Limb (tissue), 2 donors: ENCODE measurements around the gene KCNB1.
"Not testable (repeated sequence)": the region's sequence is repeated elsewhere in the genome, so short reads cannot be mapped to it uniquely, and the experiment has no call there.

ENCODE experiments used
- DNase-seq, 2 donors: peaks; one replicate each; pipeline ENCODE4 v3.0.0-alpha.2; 2016; ENCODE audit errors: extremely low spot score in 2 of 2

KCNB1 gene

DNA sequence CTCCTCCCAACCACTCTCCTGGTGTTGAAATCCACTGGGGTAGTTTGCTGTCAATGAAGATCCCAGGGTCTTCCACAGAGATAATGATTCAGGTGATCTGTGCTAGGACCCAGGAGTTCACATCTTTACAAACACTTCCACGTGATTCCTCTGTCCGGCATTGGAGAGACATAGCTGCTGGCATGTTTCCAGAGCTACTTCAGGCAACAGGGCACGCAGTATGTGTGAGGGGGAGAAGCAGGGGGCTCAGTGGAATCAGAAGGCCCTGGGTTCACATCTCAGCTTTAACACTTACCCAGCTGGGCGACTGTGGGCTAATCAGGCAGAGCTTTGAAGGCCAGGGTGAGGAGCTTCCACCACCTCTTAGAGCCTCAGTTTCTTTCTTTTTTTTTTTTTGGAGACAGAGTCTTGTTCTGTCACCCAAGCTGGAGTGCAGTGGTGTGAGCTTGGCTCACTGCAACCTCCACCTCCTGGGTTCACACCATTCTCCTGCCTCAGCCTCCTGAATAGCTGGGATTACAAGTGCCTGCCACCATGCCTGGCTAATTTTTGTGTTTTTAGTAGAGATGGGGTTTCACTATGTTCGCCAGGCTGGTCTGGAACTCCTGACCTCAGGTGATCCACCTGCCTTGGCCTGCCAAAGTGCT, 72.4 kb downstream of the KCNB1 start:
- not testable (repeated sequence) for DNase-seq

DNA sequence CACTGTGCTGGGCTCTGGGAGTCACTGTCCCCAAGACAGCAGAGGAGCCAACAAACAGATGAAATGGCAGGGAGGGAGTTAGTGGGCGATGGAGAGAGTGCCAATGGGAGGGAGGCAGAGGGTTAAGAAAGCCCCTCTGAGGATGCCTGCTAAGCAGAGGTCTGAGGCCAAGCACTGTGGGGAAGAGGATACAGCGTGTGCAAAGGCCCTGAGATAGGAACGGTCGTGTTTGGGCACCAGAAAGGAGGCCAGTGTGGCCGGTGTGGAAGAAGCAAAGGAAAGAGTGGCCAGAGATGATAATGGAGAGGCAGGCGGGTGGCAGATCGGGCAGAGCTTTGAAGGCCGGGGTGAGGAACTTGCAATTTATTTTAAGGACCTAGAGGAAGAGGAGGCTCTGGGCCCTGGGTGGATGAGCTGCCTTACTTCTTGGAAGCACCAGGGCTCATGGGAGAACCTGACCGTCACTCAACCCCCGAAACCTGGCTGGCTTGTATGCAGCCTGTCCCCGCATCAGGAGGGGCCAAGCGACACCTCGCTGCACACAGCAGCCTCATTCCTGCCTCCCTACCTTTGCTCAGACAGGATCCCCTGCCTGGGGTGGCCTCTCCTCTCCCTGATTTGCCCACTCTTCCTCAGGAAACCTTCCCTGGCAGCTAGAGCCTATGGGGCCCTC, 73.0 kb downstream of the KCNB1 start:
- DNase-seq = no peak

DNA sequence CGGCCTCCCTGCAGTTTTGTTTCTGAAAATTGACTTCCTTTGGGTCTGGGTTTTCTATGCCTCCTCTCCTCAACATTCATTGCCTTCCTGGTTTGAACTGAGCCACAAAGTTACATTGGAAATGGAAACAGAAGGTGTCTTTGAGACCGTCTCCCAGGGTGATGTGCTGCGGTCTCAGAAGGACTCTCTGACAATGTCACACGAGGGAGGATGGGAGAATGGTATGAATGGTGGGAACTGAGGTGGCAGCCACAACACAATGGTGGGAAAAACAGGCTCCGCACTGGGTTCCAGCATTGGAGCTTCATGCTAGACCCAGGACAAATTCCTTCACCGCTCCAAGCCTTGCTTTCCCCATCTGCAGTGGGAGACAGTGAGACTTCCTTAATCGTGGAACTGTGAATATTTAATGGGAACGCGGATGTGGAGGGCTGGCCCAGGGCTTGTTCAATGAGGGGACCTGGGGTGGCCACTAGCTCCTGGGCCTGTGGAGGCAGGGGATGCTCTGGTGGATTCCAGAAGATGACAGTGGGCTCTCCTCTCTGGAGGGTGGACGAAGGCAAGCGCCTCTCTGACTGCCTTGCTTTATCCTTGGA, 73.9 kb downstream of the KCNB1 start:
- no peak for DNase-seq

DNA sequence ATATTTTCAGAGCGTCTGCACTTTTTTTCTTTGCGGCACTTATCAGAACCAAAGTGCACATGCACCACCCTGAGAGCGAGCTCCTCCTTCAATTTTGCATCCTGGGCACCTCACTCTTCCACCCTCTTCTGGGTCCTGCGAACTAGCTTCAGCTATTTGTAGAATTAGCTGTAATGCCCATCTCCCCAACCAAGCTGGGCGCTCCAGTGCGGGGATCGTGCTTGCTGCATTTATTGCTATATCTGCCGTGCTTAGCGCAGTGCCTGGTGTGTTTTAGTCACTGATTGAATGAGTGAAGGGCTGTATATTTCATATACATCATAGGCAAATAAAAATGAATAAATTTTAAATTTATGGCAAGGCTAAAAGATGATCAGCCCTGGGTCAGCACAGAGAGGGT, 75.8 kb downstream of the KCNB1 start:
- DNase-seq = no peak

DNA sequence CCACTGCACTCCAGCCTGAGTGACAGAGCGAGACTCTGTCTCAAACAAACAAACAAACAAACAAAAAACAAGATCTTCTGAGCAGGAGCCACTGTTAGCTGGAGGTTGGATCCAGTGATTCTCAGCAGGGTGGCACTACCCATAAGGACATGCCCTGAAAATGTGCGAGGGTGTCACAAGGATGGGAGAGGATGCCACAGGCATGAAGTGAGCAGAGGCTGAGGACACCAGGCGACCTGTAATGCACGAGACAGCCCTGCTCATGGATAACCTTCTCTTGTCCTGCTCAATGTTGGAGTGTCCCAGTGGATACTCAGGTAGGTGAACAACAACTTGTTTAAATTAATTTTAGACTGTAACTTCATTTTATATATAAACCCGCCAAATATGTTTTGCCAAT, 76.8 kb downstream of the KCNB1 start:
- DNase-seq = no peak

DNA sequence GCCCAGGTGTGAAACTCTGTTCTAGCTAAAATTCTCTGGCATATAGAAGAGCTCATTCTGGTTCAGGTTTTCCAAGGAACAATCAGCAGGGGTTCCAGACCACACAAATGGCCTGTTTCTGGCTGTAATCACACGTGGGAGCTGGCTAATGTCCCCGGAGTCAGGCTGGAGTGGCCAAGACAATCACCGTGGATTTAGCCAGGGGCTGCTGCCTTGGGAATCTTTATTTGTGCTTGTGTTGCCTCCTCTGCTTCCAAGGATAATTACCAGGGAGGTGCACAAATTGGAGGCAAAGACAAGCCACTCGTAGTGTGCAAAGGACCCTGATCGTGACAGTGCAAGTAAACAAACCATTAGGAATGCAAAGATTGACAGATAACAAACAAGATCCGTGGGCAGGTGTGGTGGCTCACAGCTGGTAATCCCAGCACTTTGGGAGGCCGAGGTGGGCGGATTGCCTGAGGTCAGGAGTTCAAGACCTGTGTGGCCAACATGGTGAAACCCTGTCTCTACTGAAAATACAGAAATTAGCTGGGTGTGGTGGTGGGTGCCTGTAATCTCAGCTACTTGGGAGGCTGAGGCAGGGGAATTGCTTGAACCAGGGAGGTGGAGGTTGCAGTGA, 77.3 kb downstream of the KCNB1 start:
- no peak for DNase-seq

DNA sequence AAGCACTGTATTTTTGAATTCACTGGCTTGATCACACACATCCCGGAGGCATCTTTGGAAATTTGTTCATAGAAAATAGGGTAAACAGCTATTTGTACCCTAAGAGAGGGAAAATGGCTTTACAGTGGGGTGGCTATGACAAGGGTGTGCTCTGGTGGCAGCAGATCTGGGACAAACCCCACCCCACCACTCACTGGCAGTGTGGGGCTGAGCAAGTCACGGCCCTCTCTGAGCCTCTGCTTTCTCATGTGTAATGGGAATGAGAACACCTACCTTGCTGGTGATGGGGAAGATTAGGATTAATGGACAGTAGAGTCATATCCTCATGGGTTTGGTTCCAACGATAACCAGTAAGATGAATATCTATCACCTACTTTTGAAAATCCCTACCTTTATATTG, 78.0 kb downstream of the KCNB1 start:
- DNase-seq = no peak

DNA sequence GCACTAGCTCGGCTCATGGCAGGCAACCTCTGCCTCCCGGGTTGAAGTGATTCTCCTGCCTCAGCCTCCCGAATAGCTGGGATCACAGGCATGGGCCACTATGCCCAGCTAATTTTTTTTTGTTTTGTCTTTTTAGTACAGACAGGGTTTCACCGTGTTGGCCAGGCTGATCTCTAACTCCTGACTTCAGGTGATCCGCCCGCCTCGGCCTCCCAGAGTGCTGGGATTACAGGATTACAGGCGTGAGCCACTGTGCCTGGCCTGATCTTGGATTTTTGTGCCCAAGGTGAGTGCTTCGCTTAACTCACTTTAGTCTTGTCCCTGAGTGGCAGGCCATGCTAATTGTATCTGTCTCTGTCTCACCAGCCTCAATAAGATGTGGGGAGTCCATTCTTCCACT, 78.6 kb downstream of the KCNB1 start:
- no peak for DNase-seq

DNA sequence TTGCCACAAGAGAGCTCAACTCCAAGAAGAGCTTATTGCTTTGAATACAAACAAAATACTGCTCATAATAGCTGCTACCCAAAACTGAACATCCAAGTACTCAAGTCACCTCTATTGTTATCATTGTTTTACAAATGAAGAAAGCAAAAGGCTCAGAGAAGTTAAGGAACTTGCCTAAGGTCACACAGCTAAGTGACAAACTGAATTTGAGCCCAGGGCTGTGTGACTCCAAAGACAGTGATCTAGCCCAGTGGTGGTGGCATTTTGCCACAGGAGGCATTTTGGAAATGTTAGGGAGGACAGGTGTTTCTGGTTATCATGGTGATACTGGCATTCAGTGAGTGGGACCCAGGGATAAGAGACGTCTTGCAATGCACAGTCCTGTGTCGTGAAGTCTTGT, 79.5 kb downstream of the KCNB1 start:
- DNase-seq = no peak

DNA sequence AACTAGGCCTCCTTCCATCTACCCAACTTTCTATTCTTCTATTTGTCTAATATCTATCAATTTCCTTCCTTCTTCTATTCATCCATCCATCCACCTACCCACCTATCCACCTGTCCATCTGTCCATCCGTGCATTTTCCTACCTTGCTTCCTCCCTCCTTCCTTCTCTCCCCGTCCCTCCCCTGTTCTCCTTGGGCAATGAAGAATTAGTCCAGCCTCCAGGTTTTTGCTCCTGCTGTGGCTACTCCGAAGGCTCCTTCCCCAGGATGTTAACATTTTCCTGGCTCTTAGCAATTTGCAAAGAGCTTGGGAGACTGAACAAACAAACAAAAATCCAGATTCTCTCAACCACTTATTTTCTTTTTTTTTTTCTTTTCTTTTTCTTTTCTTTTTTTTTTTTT, 81.6 kb downstream of the KCNB1 start:
- DNase-seq = no peak

DNA sequence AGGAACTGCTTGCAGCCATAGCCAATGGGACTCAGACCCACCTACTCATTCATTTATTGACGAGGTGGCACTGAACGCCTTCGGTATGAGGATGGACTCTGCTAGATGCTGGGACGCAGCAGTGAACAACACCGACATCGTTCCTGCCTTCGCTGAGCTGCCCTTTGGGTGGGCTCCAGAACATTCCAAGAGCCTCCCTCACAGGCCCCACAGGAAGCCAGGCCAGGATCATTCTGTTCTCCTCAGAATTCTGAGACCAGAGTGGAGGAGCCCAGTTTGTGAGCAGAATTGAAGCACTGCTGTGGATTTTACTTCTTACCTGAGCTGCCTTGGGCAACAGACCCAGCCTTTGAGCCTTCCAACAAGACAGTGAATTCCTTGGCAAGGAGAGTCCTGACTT, 82.1 kb downstream of the KCNB1 start:
- DNase-seq = no peak

DNA sequence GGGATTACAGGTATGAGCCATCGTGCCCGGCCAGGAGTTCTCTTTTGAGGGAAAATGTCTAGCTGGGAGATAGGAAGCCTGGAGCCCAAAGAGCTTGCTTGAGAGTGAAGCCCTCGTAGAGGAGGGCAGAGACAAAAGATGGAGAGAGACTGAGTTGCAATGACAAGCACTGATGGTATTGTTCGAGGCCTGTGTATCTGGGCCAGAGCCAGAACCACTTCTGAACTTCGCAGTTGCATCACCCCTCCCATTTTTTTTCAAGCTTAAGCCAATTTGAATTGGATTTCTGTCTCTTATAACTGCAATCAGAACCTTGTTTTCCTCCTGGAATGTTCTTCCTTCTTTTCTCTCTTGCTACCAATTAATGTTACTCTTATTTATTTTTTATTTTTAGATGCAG, 83.1 kb downstream of the KCNB1 start:
- no peak for DNase-seq

DNA sequence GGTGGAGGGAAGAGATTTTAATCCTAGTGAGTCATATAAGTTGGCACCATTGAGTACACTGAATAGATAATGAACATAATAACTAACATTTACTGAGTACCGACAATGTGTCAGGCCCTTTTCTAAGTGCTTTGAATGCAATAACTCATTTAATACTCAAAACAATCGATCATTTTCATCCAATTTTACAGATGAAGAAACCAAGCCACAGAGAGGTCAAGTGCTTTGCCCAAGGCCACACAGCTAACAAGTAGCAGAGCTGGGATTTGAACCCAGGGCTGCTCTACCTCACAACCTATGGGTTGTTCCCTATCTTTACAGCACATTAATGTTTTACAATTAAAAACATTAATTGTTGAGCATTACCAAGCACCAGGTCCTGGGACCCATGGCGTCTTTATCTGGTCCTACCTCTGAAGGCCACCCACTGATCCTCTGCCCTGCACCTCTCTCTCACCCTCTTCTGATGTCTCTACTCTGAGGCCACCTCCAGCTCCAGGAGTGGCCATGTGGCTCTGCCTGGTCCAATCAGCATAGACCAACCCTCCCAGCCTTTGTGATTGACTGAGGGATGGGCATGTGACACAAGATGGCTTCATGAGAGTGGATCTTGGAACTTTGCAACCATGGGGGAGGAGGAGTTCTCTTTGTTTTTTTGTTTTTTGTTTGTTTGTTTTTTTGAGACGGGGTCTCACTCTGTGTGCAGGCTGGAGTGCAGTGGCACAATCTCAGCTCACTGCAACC, 83.9 kb downstream of the KCNB1 start:
- DNase-seq = no peak

DNA sequence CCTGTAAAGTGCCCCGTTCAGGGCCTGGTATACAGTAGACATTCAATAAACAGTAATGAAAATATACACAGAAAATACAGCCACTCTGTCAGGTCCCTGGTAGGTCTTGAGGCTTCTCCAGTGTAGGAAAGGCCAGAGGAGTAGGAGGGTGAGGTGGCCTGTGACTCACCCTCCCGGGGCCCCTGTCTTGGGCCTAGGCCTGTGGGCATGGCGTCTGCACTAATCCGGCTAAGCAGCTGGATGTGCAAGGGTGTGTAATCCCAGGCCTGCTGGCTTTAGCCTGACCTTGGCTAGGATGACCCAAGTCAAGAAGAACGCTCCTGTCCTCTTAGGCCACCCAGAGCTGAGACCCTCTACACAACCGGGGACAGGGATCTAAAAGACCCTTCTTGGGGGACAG, 84.9 kb downstream of the KCNB1 start:
- no peak for DNase-seq

DNA sequence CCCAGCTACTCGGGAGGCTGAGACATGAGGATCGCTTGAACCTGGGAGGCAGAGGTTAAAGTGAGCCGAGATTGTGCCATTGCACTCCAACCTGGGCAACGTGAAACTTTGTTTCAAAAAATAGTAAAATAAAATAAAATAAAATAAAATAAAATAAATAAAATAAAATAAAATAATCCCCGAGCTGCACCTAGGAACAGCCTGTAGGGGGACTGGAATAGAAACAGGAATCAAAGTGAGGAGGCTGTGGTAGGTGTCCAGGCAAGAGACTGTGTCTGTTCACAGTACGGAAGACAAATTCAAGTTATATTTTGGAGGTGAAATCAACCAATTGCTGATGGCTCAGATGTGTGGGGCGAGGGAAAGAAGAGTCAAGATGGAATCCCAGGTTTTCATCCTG, 86.2 kb downstream of the KCNB1 start:
- no peak for DNase-seq

DNA sequence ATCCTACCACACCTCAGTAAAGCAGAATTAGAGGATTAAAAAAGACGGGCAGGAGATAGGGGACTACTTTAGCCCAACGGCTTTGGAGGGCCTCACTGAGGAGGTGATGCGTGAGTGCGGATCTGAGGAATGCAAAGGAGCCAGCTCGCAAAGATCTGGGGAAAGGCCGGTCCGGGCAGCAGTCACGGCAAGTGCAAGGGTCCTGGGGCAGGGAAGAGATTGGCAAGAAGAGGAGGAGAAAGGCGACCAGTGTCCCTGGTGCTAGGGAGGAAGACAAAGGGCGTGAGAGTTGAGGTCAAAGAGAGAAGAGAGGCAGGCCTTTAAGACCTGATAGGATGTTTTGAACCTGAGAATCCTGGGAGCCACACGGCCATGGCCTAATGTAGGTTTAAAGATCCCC, 86.8 kb downstream of the KCNB1 start:
- no peak for DNase-seq

DNA sequence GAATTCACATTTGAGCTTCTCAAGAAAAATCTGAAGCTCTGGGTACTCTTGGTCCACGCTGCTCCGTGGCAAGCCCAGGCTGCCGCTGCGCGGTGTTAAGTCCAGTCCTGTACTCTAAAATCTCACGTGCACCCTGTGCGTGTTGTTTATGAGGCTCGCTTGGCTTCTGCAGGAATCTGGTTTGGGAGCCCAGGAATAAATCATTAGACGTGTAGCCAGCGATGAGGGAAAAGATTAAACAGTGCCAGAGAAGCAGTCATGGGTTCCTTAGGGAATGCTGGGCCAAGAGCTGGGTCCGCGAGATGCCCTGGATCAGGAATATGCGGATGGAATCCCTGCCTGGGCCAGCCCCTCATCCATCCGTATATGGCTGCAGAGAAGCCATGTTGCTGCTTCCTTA, 87.3 kb downstream of the KCNB1 start:
- DNase-seq = no peak

DNA sequence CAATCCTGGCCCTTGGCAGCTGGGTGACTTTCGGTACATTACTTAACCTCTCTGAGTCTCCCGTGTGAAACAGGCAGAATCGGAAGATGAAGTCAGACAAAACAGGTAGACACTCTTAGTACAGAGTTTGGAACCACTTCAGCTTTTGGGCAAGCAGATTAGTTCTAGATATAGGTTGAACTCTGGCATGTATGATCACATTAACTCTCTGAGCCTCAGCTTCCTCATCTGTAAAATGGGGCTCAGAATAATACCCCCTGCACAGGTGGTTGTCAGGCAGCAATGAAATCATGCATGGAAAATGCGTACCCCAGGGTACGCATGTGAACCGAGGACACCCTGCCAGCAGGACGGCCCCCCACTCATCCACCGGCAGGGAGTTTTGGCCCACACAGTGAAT, 87.7 kb downstream of the KCNB1 start:
- DNase-seq = no peak

DNA sequence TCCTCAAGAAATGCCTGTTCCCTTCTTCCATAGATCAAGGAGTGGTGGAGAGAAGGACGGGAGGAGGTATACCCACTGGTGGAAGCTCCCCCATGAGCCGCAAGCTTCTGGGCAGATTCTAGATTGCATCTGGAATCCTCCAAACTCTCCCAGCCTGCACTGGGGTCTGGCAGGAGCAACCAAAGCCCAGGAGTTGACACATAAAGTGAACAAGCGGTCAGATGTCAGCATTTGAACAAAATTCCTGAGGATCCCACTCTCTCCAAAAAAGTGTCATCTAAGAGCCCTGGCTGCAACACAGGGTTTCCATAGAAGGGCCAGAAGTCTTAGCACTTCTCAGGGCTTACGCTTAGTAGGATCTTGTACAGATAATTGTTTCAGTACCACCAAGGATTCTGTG, 88.2 kb downstream of the KCNB1 start:
- DNase-seq = no peak

DNA sequence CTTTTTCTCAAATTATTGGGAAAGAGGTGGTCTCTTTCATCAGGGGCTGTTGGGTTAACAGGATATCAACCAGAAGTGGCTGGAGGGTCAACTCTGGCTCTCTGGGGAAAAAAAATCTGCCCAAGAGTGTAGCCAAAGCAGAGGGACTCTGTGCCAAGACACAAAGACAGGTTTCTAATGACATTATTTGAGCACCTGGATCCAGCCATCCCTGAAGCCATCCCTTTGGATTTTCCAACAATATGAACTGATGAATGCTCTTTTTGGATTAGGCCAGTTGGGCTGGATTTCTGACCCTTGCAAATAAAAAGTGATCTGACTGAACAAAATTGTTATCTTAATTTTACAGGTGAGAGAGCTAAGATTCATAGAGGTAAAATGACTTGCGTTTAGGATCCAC, 88.7 kb downstream of the KCNB1 start:
- DNase-seq = no peak

DNA sequence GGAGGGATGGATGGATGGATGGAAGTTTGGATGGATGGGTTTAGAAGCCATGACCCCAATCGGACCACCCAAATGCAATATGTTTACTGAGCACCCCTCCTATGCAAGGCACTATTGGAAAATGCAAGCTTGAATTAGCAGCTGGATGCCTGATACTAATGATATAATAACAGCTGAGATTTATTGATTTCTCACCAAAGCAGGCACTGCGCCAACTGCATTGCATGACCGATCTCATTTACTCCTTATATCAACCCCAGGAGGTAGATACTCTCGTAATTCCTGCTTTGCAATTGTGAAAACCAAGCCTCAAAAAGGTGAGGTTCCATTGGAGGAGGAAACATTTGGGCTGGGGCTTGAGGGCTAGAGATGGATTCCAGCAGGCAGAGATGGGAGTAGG, 89.7 kb downstream of the KCNB1 start:
- no peak for DNase-seq
